ENCODE measurements around the gene SFSWAP. TPM values are rescaled to one million over a fixed set of nuclear protein-coding genes. Genes with fewer than 3 reads are reported as not detected.

SFSWAP gene
- total and polyA plus RNA-seq, 2 of the 13 experiments (the other 11 are each of a cell fraction or from before 2014, with no cell fraction given): 17.1 to 27.7 TPM

- TF ChIP-seq ZUFSP (CRISPR knock-in tag; IDR thresholded peaks at IDR 0.05; ENCODE audit: borderline replicate concordance): no peak
These were observed 23.7 kb downstream of the SFSWAP start (continued) for GRCh38 chr12:131734336-131735152.

- CTCF ChIA-PET (ENCODE audit: low intra/inter-chr PET ratio, low total read pairs): no interaction called here
- Histone ChIP-seq H3K4me2 (ENCODE audit: low read depth, low read length) (no peak overlapping the region), H4K20me1 (ENCODE audit: insufficient read depth, low read length) (no peaks in the 10 kb centered on the region), H3K27me3 (ENCODE audit: control insufficient read depth in 1 of 2, insufficient read depth in 2 of 2, low read length in 2 of 2) (no peaks in the 10 kb centered on the region), H3K9ac (ENCODE audit: insufficient read depth, low read depth, low read length) (no peak overlapping the region), H3K4me1 (ENCODE audit: insufficient read depth, low read length) (peaks cover 8% of the 10 kb centered on the region; the same call in 1 of the 2 replicates), H3K79me2 (ENCODE audit: insufficient read depth, low read length) (no peaks in the 10 kb centered on the region), H3K36me3 (replicated peaks in 1 of 2; ENCODE audit: control insufficient read depth in 1 of 2, insufficient read depth in 2 of 2, low read length in 2 of 2) (peaks cover 33 to 65% of the 10 kb centered on the region in 2 experiments; a peak in 4 of 5 replicates), H3K4me3 (replicated peaks in 1 of 3; ENCODE audit: insufficient read depth in 1 of 3, low read depth in 2 of 3, low read length in 3 of 3) (no peak overlapping the region), H2AFZ (ENCODE audit: low read length) (no peak overlapping the region), H3K9me3 (ENCODE audit: low read length) (no peaks in the 10 kb centered on the region), H3K27ac (ENCODE audit: extremely low read length, insufficient read depth, low read length) (no peak overlapping the region)
- TF ChIP-seq KDM2A (CRISPR knock-in tag; IDR thresholded peaks at IDR 0.05; ENCODE audit: borderline replicate concordance, low read depth) (no peak), TFDP2 (CRISPR knock-in tag; IDR thresholded peaks at IDR 0.05) (no peak), ZNF878 (CRISPR knock-in tag; IDR thresholded peaks at IDR 0.05) (no peak), ZNF704 (CRISPR knock-in tag; IDR thresholded peaks at IDR 0.05; ENCODE audit: borderline replicate concordance) (no peak), CEBPB (IDR thresholded peaks at IDR 0.05; ENCODE audit: borderline replicate concordance, low read depth, low read length) (no peak), MLXIP (CRISPR knock-in tag; IDR thresholded peaks at IDR 0.05; ENCODE audit: borderline replicate concordance) (no peak), PRDM15 (CRISPR knock-in tag; IDR thresholded peaks at IDR 0.05) (no peak), NFIB (CRISPR knock-in tag; IDR thresholded peaks at IDR 0.05; ENCODE audit: borderline replicate concordance) (no peak), ZNF780A (CRISPR knock-in tag; IDR thresholded peaks at IDR 0.05) (no peak)
- intact Hi-C loops (cut with micrococcal nuclease; ENCODE audit: unreplicated experiment): no loop called here
- POLR2A ChIA-PET: no interaction called here
- FAIRE-seq (no peak), ATAC-seq (no peak), DNase-seq (ENCODE audit: low spot score) (no peak)
- 96% methylated on average over 10 of the region's 10 CpGs for WGBS (ENCODE audit: low lambda C conversion rate)
- in situ Hi-C loops (cut with HindIII; ENCODE audit: extremely low pct_ligation_motif_present, low pct_unique_long_range_greater_than_20kb): no loop called here
- no TSS peak for BruUV-seq (replicated peaks)
These were observed 24.2 kb downstream of the SFSWAP start for GRCh38 chr12:131735153-131735456.
